Esophagus squamous epithelium (tissue), 5 donors: ENCODE measurements around the gene PRRG1. TPM values are rescaled to one million over a fixed set of nuclear protein-coding genes. Genes with fewer than 3 reads are reported as not detected.

Source experiments
- DNase-seq: peaks from one replicate; lab custom pipeline; 2025; lab: John Stamatoyannopoulos, UW
- H3K27ac ChIP-seq, 4 donors: fragments of 200-600 bp; sonication (generic); one replicate each; pipeline ENCODE4 v1.5.1; 2016 to 2019; ENCODE audit warnings: mild to moderate bottlenecking in 1 of 4
- H3K27me3 ChIP-seq, 4 donors: fragments of 200-600 bp; sonication (generic); 1 replicate in 3 of 4; 2 replicates in 1 of 4; pipeline versions ENCODE4 v1.5.1 to v1.6.0; 2017 to 2021; ENCODE audit warnings: antibody characterized with exemption in 1 of 4
- H3K36me3 ChIP-seq, 3 donors: fragments of 200-600 bp; sonication (generic); one replicate each; pipeline ENCODE4 v1.5.1; 2016 to 2019
- H3K4me1 ChIP-seq, 3 donors: fragments of 200-600 bp; sonication (generic); one replicate each; pipeline ENCODE4 v1.5.1; 2017 to 2019
- H3K4me3 ChIP-seq, 4 donors: fragments of 200-600 bp; sonication (generic); 1 replicate in 3 of 4; 2 replicates in 1 of 4; pipeline ENCODE4 v1.5.1; 2016 to 2019; ENCODE audit warnings: mild to moderate bottlenecking in 2 of 4, moderate library complexity in 1 of 4
- H3K9me3 ChIP-seq, 3 donors: fragments of 200-600 bp; sonication (generic); one replicate each; pipeline ENCODE4 v1.5.1; 2016 to 2019
- CTCF ChIP-seq, 6 experiments: fragments of 450-650 bp in 4 of 6; fragments of 200-600 bp in 2 of 6; sonication (generic) in 2 of 6; IDR thresholded peaks; one replicate each; pipeline ENCODE4 v1.5.1; 2016 to 2019; ENCODE audit warnings: antibody characterized with exemption in 6 of 6, mild to moderate bottlenecking in 4 of 6, moderate library complexity in 4 of 6
- POLR2A ChIP-seq, 4 donors: fragments of 450-650 bp; IDR thresholded peaks; one replicate each; pipeline ENCODE4 v1.6.1; 2017; ENCODE audit warnings: antibody characterized with exemption in 4 of 4, mild to moderate bottlenecking in 4 of 4, moderate library complexity in 3 of 4
- WGBS, 2 donors: methylation state at CpG; one replicate each; pipeline ENCODE4 v1.1.5; 2018; 5-methylcytosine and 5-hydroxymethylcytosine counted together
- intact Hi-C: fragments of 100-400 bp; cut with DNase I; formaldehyde crosslinking; loops from one replicate; pipeline ENCODE4 v1.15.0; 2022
- total RNA-seq, 4 donors: library from RNA; depleted of rRNA; stranded (reverse); fragments of >200 nt; gene quantifications; one replicate each; pipeline ENCODE4 v1.1.0, GENCODE V29; 2016
- donor health status: DM: yes; HTN: yes; CAD: no.

The PRRG1 gene
- total RNA-seq, 4 donors from 2014 or later = 4.4 to 11.9 (median 7.0) TPM

GRCh38 chrX:37347420-37347819, 1.7 kb upstream of the PRRG1 start:
- intact Hi-C loops = no loop called here
- no peak for DNase-seq
- Histone ChIP-seq H3K4me1 (peaks cover 0 to 13% (median 0%) of the 10 kb centered on the region in 3 donors), H3K36me3 (no peaks in the 10 kb centered on the region), H3K27me3 (no peaks in the 10 kb centered on the region), H3K27ac (no peak overlapping the region), H3K9me3 (no peaks in the 10 kb centered on the region), H3K4me3 (no peak overlapping the region)
- no peak for TF ChIP-seq CTCF (IDR thresholded peaks at IDR 0.05)
- TF ChIP-seq POLR2A (IDR thresholded peaks at IDR 0.05) = no peak
- 20 to 75% methylated on average over 1 of the region's 1 CpG for WGBS, 2 donors

- no peak for TF ChIP-seq CTCF (IDR thresholded peaks at IDR 0.05)
- TF ChIP-seq POLR2A (IDR thresholded peaks at IDR 0.05) = no peak
- Histone ChIP-seq H3K4me1 (peaks cover 0 to 13% (median 0%) of the 10 kb centered on the region in 3 donors), H3K4me3 (peak overlapping the region; percentile 51 to 76 (median 66)), H3K27ac (peak overlapping the region in 3 of 4 donors; percentile 80 to 87 (median 86)), H3K27me3 (no peaks in the 10 kb centered on the region), H3K9me3 (no peaks in the 10 kb centered on the region), H3K36me3 (no peaks in the 10 kb centered on the region)
- DNase-seq = no peak
- intact Hi-C loops = no loop called here
- WGBS, 2 donors = 46 to 64% methylated on average over 4 to 11 of the region's 11 CpGs
Measured at GRCh38 chrX:37348231-37348970, 763 bp upstream of the PRRG1 start.

GRCh38 chrX:37348971-37349220, 268 bp upstream of the PRRG1 start:
- peak overlapping the region; percentile 51 to 76 (median 66) for H3K4me3 ChIP-seq
- H3K36me3 ChIP-seq = no peaks in the 10 kb centered on the region
- 0 to 39% methylated on average over 4 to 13 of the region's 18 CpGs for WGBS, 2 donors
- DNase-seq = no peak
- H3K27ac ChIP-seq = peak overlapping the region in 3 of 4 donors; percentile 80 to 87 (median 86)
- intact Hi-C loops = no loop called here
- peaks cover 0 to 13% (median 0%) of the 10 kb centered on the region in 3 donors for H3K4me1 ChIP-seq
- TF ChIP-seq CTCF (IDR thresholded peaks at IDR 0.05) (no peak), POLR2A (IDR thresholded peaks at IDR 0.05) (no peak)
- H3K9me3 ChIP-seq = no peaks in the 10 kb centered on the region
- no peaks in the 10 kb centered on the region for H3K27me3 ChIP-seq

GRCh38 chrX:37350034-37350365, 836 bp downstream of the PRRG1 start:
- H3K27me3 ChIP-seq = no peaks in the 10 kb centered on the region
- 0 to 39% methylated on average over 4 of the region's 8 CpGs for WGBS, 2 donors
- no peak for DNase-seq
- no peaks in the 10 kb centered on the region for H3K9me3 ChIP-seq
- no peak for TF ChIP-seq POLR2A (IDR thresholded peaks at IDR 0.05)
- no peak for TF ChIP-seq CTCF (IDR thresholded peaks at IDR 0.05)
- no peaks in the 10 kb centered on the region for H3K36me3 ChIP-seq
- intact Hi-C loops = no loop called here
- peak overlapping the region; percentile 75 to 87 (median 83) for H3K27ac ChIP-seq
- peaks cover 0 to 13% (median 0%) of the 10 kb centered on the region in 3 donors for H3K4me1 ChIP-seq
- peak overlapping the region; percentile 51 to 76 (median 66) for H3K4me3 ChIP-seq

GRCh38 chrX:37353646-37354045, 4.5 kb downstream of the PRRG1 start:
- no peaks in the 10 kb centered on the region for H3K27me3 ChIP-seq
- no peak for DNase-seq
- no peaks in the 10 kb centered on the region for H3K36me3 ChIP-seq
- TF ChIP-seq CTCF (IDR thresholded peaks at IDR 0.05) (no peak), POLR2A (IDR thresholded peaks at IDR 0.05) (no peak)
- H3K9me3 ChIP-seq = no peaks in the 10 kb centered on the region
- H3K4me3 ChIP-seq = no peak overlapping the region
- no peak overlapping the region for H3K27ac ChIP-seq
- 70 to 72% methylated on average over 2 of the region's 2 CpGs for WGBS, 2 donors
- peaks cover 0 to 12% (median 0%) of the 10 kb centered on the region in 3 donors for H3K4me1 ChIP-seq
- intact Hi-C loops = no loop called here
